LoVo (cell line): Measurements from ENCODE around the gene OGFR.

Experiments
- DNase-seq: peaks from one replicate; pipeline ENCODE4 v3.0.0-alpha.2; 2016; ENCODE audit warnings: low spot score

OGFR gene

DNA sequence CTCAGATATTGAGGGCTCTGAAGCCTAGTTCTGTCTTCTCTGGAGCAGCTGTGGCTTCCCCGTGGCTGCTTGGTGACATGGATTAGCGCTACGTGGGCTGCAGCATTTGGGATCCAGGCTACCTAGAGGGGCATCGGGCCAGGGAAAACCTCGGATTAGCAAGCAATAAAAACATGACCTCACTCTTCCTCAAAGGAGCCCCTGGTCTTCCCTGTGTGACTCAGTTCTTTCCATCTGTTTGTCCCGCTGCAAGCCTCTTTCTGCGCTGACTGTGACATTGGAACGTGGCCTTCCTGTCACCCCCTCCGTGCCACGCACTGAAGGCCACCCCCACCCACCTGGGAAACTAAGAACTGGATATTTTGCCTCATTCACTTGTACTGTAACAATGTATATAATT lies 4.8 kb upstream of the OGFR start:
- no peak for DNase-seq

DNA sequence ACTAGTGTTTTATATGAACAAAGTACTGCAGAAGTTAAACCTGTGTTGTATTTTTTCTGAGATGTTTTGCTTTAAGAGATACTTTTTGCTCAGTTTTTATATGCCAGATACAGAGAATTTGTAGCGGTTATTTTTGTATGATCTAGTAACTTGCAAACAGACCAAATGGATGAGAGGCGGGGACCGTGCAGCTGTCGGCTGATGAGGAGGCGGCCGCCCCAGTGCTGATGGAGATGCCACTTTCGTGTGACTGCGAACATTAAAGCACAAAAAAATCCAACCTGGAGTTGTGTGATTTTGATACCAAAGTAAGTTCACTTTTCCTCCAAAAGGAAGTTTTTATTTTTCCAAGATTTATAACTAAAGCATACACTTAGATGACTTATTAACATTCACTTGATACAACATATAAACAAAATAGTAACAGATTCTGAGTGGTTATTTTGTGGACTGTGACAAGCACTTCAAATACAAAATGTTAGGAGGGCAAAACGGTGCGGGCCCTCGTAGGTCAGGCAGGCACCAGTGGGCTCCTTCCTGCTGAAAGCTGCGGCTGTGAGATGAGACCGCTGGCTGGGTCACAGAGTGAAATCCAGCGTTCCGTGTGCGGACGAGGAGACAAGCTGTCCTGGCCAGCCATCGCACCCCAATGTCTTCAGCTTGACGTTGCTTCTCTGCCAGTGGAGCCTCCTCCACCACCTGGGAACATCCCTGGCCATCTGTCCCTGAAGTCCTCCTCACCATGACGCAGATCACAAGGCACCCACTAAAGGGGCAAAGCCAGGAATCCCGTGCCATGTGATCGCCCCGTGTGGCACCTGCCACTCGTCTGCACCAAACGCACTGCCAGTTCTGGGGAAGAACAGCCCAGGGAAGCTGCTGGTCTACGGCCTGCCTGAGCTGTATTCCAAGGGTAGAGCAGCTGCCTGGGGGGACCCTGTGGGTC lies 4.0 kb upstream of the OGFR start:
- DNase-seq = no peak

DNA sequence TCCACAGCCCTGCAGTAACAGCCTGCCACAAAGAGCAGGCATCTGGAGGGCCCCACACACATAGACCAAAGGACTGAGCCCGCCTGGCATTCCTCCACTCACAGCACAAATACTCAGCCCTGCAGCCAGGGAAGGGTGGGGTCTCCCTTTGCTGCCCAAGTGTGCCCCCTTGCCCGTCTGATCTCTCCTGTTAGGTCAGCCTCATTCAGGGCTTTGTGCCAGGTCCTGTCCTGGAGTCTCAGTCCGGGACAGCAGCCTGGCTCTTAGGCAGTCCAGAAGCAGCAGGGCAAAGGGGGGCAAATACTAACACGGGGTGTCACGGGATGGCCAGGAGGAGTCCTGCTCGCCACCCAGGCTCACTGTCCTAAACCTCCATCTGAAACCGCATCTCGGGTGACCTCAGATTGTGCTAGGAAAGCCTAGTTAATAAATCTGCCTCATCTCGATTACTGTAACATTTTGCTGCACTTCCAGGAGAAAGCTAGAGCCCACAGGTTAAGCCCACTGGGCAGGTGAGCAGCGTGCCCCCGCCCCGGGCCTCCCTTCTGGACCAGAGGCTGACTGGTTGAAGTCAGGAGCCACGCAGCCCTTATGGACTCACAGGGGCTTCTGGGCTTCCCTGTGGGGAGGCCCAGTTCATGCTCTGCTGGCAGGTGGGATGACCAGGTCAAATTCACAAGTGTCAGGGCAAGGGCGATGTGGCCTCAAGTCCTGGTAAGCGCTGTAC lies 3.2 kb upstream of the OGFR start:
- no peak for DNase-seq

DNA sequence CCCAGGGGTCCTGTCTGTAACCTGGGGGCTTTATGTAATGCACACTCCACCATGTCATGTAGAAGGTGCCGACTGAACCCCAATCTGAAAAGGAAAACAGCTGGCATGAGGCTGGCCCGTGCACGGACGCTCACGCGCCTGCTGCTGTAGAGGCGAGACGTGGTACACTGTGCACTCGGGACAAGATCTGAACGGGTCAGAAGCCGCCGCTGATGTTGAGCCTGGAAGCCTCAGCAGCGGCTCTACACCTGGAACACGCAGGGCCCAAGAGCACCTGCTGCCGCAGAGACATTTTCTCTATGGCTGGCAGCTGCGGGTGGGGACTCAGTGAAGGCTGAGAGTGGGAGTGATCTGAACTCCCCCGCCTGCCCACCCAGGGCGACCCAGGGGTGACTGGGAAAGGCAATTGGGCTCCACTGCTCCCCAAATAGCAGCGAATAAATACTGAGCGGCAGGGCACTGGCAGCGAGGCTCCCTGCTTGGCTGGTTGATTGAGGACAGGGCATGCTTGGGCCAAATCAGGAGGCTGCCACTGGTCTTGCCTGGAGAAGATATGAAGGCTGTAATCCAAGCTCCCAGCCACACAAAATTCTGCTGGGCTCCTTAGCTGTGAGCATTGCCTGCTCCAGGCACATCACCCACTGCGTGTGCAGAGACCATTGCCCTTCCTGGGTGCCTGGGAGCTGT lies 2.5 kb upstream of the OGFR start:
- no peak for DNase-seq

DNA sequence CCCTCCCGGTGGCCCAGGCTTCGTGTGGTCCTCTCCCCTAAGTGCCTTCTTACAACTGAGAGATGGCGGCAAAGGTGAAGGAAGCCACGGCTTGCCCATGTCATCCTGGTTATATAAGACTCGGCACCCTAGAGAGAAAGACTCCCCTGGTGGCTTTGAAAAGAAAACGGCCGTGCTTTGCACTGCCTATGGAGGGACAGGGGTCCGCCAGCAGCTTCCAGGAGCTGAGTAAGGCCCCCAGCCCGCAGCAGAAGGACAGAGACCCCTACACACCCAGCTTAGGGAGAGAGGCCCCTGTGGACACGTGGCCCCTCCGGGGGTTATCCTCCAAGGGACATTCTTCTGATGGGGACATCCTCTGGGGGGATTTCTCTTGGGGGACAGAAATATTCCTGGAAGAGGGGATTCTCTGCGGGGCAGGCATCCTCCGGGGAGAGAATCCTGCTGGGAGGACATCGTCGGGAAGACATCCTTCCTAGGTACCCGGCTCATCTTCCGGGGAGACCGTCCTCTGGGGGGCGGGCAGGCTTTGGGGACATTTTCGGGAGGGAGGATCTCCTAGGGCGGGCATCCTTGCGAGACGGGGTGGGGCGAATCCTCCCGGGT lies 511 bp upstream of the OGFR start:
- DNase-seq = no peak

DNA sequence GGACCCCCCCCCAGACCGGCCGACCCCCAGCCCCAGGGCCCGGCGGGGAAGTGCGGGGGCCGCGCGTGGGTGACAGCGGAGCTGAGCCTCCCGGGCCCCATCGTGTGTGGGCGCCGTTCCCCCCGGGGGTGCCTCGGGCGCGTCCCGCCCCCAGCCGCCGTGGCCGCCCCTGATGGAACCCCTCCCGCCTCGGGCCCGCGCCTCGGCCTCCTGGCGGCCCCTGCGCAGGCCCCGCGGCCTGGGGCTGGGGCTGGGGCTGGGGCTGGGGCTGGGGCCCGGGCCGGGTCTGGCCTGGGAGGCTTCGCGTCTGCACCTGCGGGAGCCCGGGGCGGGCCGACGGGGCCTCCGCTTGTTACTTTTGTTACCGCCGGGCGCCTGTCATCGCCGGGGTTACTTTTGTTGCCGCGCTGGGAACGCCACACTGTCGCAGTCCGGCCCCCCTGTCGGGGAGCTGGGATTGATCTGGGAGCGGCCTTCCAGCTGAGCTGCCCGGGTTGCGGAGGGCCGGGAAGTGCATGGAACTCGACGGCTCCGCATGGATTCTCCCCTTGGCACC lies 598 bp downstream of the OGFR start:
- peak; percentile 16 for DNase-seq

DNA sequence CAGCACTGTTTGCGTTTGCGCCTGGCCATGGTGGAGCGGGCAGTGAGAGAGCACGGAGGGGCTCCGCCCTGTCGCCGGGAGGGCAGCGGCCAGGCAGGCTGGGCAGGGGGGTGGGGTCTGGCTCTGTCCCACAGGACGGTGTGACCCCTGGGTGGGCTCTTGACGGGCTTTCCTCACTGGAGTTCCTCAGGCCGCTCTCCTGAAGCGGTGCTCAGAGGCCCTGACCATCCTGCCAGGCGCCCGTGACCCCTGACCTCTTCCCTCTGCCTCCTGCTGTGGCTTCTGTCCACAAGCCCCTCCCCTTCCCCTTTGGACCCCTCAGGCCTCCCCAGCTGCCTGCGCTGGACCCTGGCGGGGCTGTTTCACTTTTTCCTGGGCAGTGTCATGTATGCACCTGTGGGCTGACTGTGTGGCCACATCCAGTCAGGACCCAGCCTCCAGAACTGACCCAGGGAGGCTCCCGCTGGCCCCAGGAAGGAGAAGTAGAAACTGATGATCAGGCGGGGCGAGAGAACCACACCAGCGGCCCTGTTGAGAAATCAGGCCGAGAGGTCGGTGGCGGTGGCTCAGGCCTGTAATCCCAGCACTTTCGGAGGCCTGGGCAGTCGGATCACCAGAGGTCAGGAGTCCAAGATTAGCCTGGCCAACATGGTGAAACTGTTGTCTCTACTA lies 1.2 kb downstream of the OGFR start:
- no peak for DNase-seq

DNA sequence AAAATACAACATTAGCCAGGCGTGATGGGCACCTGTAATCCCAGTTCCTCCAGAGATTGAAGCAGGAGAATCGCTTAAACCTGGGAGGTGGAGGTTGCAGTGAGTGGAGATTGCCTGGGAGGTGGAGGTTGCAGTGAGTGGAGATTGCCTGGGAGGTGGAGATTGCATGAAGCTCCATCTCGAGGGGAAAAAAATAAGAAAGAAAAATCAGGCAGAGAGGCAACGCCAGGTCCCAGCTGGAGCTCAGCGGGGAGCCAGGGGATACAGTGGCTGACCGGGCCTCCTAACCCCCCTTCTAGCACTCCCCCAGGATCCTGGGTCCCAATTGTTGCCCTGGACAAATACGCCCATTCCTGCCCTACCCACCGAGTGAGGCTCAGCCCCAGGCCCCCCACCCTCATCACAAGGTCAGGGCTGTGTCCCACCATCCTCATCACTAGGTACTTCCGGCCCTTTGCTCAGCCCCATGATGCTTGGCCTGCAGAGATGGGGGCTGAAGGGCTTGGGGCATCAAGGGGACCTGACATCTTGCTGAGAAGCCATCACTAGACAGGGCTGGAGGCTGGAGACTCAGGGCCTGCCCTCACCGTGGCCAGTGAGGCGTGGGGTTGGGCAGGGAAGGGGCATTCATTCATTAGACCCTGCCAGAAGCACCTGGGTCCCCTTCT lies 1.9 kb downstream of the OGFR start:
- DNase-seq = no peak

DNA sequence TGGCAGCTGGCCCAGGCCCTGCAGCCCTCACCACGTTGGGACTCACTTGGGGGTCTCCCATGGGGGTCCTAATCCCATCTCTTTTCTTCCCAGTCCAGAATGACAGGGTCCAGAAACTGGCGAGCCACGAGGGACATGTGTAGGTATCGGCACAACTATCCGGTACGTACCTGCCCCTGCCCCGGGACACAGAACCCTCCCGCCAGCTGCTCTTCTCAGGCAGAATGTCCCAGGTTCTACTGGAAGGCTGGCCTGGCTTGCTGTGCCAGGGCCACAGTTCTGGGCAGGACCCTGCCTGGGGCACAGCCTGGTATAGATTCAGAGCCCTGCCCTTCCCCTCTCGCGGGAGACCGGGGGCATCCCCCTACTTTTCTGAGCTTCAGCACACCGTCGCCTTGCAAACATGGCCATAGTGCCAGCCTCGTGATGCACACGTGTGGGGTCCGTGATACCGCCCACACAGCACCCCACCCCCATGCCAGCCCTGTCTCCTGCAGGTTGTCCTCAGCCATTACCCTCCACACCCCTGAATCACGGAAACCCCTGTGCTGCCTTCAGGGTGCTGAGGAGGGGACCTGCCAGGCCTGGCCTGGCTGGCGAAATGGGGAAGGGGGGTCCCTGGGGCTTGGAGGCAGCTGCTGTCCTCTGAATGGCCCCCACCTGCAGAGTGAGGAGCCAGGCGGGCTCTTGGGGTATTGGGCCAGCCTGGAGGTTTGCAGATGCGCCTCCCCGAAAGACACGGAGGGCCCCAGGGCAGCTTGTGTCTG lies 3.0 kb downstream of the OGFR start:
- no peak for DNase-seq

DNA sequence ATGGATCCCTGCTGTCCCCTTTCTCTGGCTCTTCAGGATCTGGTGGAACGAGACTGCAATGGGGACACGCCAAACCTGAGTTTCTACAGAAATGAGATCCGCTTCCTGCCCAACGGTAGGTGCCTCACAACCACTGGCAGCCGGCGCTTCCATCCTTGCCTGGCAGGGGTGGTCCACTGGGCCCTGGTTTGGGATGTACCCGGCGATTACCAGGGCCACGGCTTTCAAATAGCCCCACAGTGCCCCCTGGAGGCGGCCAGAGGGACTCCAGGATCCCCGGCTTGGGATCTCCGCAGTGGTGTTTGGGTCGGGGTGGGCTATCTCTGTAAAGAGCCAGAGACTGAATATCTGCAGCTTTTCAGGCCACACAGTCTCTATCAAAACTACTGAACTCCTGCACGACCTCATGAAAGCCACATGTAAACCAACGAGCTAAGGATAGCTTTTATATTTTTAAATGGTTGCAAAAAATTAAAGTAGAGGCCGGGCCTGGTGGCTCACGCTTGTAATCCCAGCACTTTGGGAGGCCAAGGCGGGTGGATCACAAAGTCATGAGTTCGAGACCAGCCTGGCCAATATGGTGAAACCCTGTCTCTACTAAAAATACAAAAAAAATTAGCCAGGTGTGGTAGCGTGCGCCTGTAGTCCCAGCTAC lies 3.7 kb downstream of the OGFR start:
- peak; percentile 54 for DNase-seq

DNA sequence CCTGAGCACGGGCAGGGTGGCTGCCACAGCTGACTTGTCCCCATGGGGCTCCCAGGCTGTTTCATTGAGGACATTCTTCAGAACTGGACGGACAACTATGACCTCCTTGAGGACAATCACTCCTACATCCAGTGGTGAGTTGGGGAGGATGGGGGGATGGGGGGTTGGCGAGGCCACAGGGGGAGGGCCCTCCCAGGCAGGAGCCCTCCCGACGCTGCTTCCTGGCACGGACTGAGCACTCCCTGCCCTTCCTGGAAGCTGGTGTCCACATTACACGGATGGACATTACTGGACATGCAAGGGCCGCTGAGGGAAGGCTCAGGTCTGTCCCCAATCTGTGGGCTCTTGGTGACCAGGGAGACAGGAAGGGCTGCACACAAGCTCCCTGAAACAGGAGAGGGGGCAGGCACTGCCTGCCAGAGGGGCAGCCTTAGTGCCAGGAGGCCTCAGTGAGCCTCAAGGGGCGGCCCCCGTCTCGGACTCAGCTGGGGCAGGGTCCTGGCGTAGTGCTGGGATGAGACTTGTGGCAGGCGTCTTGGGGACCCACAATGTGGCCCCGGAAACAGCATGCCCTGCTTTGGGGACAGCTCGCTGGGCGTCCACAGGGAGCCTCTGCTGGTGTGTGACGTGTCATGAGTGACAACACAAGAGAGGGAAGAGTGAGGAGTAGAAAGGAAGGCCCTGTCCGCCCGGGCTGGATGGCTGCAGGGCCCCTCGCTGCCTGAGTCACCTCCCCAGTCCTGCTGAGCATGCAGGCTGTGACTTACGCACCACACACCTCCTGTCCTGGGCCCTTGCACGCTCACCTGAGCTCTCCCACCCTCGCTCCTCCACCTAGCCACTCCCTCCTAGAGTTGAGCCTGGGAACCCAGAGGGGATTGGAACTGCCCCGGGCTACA lies 5.1 kb downstream of the OGFR start:
- DNase-seq = no peak

DNA sequence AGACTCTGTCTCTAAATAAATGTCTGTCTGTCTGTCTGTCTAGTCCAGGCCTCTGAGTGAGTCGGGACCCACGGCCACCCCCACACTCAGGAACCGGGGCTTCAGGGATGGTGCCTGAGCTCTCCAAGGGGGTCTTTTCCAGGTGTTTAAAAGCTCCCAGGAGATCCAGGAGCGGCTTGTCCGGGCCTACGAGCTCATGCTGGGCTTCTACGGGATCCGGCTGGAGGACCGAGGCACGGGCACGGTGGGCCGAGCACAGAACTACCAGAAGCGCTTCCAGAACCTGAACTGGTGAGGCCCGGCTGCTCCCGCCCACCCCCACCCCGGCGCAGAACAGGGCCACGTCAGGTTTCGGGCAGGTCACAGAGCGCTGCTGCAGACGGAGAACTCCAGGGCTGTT lies 6.7 kb downstream of the OGFR start:
- no peak for DNase-seq

DNA sequence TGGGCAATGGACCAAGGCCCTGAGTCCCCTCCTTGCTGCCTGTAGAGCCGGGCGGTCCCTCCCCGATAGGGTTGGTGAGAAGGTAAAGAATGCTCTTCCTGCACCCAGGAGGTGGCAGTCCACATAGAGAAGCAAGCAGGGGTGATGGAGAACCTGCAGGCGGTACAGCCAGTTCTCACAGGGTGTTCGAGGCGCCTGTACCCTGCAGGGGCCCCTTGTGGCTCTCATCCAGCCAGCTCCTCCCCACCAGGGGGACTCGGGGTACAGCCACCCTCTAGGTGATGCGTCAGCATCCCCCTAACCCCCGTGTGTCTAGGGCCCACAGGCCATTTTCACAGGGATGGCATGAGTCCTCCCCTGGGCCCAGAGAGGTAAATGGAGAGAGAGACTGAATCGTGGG lies 7.1 kb downstream of the OGFR start:
- DNase-seq = no peak

DNA sequence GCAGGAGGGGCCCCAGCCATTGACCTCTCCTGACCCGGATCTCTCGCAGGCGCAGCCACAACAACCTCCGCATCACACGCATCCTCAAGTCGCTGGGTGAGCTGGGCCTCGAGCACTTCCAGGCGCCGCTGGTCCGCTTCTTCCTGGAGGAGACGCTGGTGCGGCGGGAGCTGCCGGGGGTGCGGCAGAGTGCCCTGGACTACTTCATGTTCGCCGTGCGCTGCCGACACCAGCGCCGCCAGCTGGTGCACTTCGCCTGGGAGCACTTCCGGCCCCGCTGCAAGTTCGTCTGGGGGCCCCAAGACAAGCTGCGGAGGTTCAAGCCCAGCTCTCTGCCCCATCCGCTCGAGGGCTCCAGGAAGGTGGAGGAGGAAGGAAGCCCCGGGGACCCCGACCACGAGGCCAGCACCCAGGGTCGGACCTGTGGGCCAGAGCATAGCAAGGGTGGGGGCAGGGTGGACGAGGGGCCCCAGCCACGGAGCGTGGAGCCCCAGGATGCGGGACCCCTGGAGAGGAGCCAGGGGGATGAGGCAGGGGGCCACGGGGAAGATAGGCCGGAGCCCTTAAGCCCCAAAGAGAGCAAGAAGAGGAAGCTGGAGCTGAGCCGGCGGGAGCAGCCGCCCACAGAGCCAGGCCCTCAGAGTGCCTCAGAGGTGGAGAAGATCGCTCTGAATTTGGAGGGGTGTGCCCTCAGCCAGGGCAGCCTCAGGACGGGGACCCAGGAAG lies 7.7 kb downstream of the OGFR start:
- DNase-seq = no peak

DNA sequence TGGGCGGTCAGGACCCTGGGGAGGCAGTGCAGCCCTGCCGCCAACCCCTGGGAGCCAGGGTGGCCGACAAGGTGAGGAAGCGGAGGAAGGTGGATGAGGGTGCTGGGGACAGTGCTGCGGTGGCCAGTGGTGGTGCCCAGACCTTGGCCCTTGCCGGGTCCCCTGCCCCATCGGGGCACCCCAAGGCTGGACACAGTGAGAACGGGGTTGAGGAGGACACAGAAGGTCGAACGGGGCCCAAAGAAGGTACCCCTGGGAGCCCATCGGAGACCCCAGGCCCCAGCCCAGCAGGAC lies 8.2 kb downstream of the OGFR start:
- DNase-seq = no peak

DNA sequence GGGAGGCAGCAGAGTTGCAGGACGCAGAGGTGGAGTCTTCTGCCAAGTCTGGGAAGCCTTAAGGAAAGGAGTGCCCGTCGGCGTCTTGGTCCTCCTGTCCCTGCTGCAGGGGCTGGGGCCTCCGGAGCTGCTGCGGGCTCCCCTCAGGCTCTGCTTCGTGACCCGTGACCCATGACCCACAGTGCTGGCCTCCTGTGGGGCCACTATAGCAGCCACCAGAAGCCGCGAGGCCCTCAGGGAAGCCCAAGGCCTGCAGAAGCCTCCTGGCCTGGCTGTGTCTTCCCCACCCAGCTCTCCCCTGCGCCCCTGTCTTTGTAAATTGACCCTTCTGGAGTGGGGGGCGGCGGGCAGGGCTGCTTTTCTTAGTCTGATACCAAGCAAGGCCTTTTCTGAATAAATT lies 9.0 kb downstream of the OGFR start:
- DNase-seq = no peak

DNA sequence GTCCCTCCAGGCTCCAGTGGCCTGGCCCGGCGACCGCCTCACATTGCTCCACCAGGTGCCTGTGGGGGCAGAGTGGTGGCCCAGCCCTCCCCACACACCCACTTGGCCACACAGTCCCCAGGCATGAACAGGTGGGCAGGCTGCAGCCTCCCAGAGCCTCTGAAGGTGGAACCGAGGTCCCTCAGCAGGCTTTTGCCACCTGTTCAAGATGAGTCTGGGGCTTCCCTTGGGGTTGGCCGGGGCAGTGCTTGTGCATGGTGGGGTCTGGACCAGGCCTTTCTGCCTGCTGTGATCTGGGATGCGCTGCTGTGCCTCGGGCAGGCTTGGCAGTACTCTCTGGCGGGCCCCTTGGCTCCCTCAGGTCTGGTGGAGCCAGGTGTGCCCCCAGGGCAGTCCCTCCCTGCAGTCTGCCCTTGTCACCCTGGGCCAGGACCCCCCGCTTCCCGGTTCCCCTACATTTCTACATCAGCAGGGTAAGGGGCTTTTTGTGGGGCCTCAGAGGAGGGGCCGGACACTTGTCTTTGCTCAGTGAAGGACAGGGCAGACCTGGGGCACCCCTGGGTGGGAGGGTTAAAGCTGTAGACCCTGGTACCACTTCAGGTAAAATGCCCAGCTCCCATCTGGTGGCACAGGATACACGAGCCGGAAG lies 9.5 kb downstream of the OGFR start:
- DNase-seq = no peak

DNA sequence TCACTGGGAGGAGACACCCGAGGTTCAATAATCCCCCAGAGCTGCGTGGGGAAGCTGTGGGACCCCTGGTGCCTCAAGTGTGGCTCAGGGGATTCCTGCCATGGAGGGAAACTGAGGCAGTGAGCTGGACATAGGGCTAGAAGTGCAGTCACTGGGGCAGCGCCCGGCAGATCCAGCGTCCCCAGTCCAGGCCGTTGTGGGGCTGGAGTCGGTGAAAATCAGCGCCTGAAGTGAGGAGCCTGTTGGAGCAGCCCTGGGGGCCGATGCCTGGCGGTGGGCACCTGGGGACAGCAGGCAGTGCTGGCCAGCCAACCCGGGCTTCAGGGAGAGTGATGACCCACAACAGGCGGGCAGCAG lies 10.1 kb downstream of the OGFR start:
- no peak for DNase-seq
